Brain microvascular endothelial cell (primary cell): ENCODE results near the gene C1QTNF4.
"Not testable (repeated sequence)": the region's sequence is repeated elsewhere in the genome, so short reads cannot be mapped to it uniquely, and the experiment has no call there.

Experiments
- DNase-seq: peaks from one replicate; pipeline ENCODE4 v3.0.0-alpha.2; 2020
- H3K27ac ChIP-seq: fragments of 250-450 bp; sonication (Bioruptor Pico); 2 replicates; pipeline ENCODE4 v1.5.1; 2020; ENCODE audit warnings: mild to moderate bottlenecking, moderate library complexity
- H3K27me3 ChIP-seq: fragments of 250-450 bp; sonication (Bioruptor Pico); replicated peaks from 2 replicates; pipeline ENCODE4 v1.5.1; 2020; ENCODE audit warnings: mild to moderate bottlenecking
- H3K36me3 ChIP-seq: fragments of 250-450 bp; sonication (Bioruptor Pico); replicated peaks from 2 replicates; pipeline ENCODE4 v1.5.1; 2020; ENCODE audit warnings: mild to moderate bottlenecking
- H3K4me3 ChIP-seq: 2 replicates; pipeline ENCODE4 v1.5.1; 2011; ENCODE audit warnings: low read depth, mild to moderate bottlenecking, control low read depth, low read length, moderate library complexity
- CTCF ChIP-seq: IDR thresholded peaks from 2 replicates; pipeline ENCODE4 v1.5.1; 2011; ENCODE audit warnings: low read depth, mild to moderate bottlenecking, moderate library complexity, low read length, control low read depth, inconsistent platforms; ENCODE audit errors: missing control alignments
- in situ Hi-C: cut with HindIII; loops from 2 replicates; pipeline ENCODE4 v1.10.0; 2017; ENCODE audit warnings: low sequenced_read_pairs, low pct_ligation_motif_present

Gene C1QTNF4

GRCh38 chr11:47551086-47551485 is 43.1 kb downstream of the C1QTNF4 start:
- H3K36me3 ChIP-seq: no peaks in the 10 kb centered on the region
- peak; percentile 63 for TF ChIP-seq CTCF
- in situ Hi-C loops: no loop called here
- no peak for DNase-seq
- H3K27ac ChIP-seq: peak overlapping the region; percentile 63
- H3K27me3 ChIP-seq: no peaks in the 10 kb centered on the region
- peak overlapping the region; percentile 99 for H3K4me3 ChIP-seq

- H3K36me3 ChIP-seq: no peaks in the 10 kb centered on the region
- in situ Hi-C loops: no loop called here
- no peak overlapping the region for H3K27ac ChIP-seq
- DNase-seq: no peak
- no peak for TF ChIP-seq CTCF
- no peak overlapping the region for H3K4me3 ChIP-seq
- no peaks in the 10 kb centered on the region for H3K27me3 ChIP-seq
These were observed 43.7 kb downstream of the C1QTNF4 start for GRCh38 chr11:47550288-47551047.

GRCh38 chr11:47546274-47546673 is 47.9 kb downstream of the C1QTNF4 start:
- H3K36me3 ChIP-seq, H3K4me3 ChIP-seq, DNase-seq, H3K27me3 ChIP-seq, H3K27ac ChIP-seq, in situ Hi-C loops: not testable (repeated sequence)

- TF ChIP-seq CTCF: no peak
- no peak for DNase-seq
- Histone ChIP-seq H3K36me3 (no peaks in the 10 kb centered on the region), H3K27me3 (no peaks in the 10 kb centered on the region), H3K4me3 (no peak overlapping the region), H3K27ac (no peak overlapping the region)
- in situ Hi-C loops: no loop called here
These were observed 48.9 kb downstream of the C1QTNF4 start for GRCh38 chr11:47545298-47545697.

- H3K27ac ChIP-seq: no peak overlapping the region
- no peak for DNase-seq
- in situ Hi-C loops: no loop called here
- no peaks in the 10 kb centered on the region for H3K27me3 ChIP-seq
- H3K4me3 ChIP-seq: no peak overlapping the region
- no peaks in the 10 kb centered on the region for H3K36me3 ChIP-seq
- no peak for TF ChIP-seq CTCF
These were observed 53.1 kb downstream of the C1QTNF4 start for GRCh38 chr11:47541070-47541469.

- Histone ChIP-seq H3K36me3 (no peaks in the 10 kb centered on the region), H3K4me3 (no peak overlapping the region), H3K27ac (peak overlapping the region; percentile 68), H3K27me3 (no peaks in the 10 kb centered on the region)
- in situ Hi-C loops: no loop called here
- no peak for DNase-seq
- no peak for TF ChIP-seq CTCF
These were observed 54.6 kb downstream of the C1QTNF4 start for GRCh38 chr11:47539681-47540039.
